NCI-H187 (cell line): ENCODE measurements around the gene SCGB3A2.

Source experiments
- DNase-seq, 2 experiments: peaks; one replicate each; lab custom pipeline; 2025; lab: John Stamatoyannopoulos, UW

SCGB3A2 gene, protein sequence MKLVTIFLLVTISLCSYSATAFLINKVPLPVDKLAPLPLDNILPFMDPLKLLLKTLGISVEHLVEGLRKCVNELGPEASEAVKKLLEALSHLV

GRCh38 chr5:147878066-147878759, at the start of gene SCGB3A2:
SCGB3A2 (plus strand) TSS chr5:147878711; CDS start chr5:147878804, 93 bp downstream.
- DNase-seq, result no peak

GRCh38 chr5:147830035-147830434, 48.5 kb upstream of the SCGB3A2 start:
- DNase-seq, result no peak

DNA sequence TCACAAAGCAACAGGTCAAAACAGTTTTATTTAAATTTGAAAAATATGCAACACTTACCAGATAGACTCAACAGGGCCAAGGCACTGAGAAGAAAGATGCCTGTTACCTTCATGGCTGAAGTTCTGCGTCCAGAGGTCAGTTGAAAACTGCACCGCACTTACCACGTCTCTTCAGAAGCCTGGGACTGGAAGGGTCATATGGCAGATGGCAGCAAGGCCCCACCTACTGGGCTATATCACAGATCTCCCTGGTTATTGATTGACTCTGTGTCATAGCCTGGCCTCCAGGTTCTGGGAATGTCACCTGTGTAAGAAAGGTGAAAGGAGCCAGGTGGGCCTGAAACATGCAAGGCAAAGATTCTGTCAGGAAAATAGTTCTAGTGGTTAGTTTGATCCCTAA, 47.0 kb upstream of the SCGB3A2 start, which contains the start of gene SPINK1:
TSS of gene SPINK1 (minus strand) at position 207 of the 400 bp plus-strand sequence. CDS start at position 113, 94 bp downstream.
- DNase-seq, result no peak

DNA sequence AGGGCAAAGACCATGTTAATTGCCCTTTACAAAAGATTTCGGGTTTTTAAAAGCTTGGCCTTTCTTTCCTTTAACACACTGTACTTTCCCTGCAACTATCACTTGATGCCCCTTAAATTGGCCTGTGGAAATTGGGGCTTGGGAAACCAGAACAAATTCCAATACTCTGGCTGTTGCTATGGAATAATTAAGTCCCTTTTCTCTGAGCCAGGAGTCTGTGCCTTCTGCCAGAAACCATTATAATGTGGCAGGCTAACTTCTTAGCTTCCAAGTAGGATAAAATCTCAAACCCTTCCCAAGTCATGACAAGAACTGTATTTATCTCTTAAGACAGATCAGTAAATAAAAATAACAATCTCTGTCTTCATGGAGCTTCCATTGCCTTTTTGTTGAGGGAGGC, 46.0 kb upstream of the SCGB3A2 start:
- DNase-seq, result no peak

DNA sequence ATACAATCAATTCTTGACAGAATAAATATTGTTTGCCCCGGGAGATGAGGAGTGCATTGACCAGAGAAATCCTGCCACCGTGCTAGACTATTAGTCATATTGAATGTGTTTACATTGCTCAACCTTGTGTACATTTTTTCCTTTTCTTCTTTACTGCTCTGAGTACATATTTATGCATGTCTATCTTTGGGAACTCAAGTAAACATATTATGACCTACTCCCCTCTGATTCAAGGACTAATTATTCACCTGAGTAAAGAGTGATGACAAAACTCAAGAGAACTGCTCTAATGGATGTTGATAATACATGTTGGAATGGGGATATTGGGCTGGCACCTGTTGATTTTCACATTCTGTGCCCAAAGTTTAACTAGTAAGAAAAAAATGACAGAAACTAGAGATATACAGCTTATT, 43.1 kb upstream of the SCGB3A2 start:
- no peak for DNase-seq

- DNase-seq, result no peak
Observed at GRCh38 chr5:147836439-147836838, 42.1 kb upstream of the SCGB3A2 start.

DNA sequence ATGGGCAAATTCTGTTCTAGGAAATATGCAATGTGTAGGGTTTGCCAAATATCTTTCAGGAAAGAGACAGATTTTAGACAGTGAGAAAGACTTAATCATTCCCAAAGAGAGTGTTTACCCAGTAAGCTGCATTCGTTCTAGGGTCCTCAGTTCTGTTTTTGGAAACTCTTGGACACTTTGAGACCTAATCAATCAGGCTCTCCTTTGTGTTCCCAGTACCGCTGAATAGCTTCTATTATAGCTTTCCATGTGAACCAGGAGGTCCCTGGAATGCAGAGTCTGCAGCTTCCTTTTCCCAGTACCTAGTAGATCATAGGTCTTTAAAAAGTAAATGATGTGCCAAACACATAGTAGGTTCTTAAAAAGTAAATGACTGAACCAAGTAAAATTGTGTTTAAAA, 35.6 kb upstream of the SCGB3A2 start:
- no peak for DNase-seq

DNA sequence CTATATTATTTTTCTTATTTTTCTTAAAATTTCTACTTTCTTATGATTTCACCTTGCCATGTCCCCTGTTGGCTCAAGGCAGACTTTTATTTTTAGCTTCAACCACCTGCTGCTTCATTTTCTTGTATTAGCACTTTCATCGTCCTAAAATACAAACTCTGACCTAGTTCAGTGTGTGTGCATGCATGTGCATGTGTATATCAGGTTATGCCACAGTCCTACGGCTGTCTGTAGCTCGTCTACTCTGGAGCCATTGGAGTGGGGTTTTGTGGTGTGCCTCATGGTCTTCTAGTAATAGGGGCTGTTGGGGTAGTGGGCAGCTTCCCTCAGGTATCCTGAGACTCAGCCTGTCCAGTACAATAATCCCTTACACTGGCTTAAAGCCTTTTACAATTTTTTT, 33.7 kb upstream of the SCGB3A2 start:
- no peak for DNase-seq

- no peak for DNase-seq
Observed at GRCh38 chr5:147845618-147846017, 32.9 kb upstream of the SCGB3A2 start.

DNA sequence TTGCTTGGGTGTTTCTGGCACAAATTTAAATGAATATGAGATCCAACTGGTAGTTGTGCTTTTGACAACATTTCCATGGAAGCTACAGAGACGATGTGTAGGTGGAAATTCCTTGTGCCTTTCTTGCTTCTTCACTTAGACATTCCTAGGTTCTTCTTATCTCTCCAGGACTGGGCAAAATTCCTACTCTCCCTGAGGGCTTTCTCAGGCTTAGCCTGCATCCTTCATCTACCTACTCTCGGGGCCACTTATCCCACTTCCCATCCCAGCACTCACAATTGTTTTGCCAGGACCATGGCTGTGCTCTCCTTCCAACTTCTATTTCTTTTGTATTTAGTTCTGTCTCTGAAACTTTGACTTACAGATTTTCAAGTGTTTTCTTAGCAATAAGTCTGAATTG, 29.3 kb upstream of the SCGB3A2 start:
- DNase-seq, result no peak

GRCh38 chr5:147851578-147851977, 26.9 kb upstream of the SCGB3A2 start:
- DNase-seq, result no peak

DNA sequence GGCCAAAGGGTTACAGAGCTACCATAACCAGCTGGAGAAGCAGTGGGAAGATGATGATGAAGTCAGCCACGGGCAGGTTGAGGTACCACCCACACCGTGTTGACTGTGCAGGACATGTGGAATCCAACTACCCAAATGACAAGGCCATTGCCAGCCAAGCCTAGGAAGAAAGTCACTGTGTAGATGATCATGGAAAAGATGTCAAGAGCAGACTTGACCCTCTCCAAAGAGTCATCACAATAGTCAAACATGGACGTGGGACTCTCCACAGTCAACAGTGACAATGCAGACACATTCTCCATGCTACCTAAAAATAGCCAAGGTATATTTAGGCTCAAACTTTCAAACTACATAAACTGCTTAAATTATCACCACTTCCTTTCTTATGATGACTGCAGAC, 26.1 kb upstream of the SCGB3A2 start:
- DNase-seq, result no peak

- DNase-seq, result no peak
Observed at GRCh38 chr5:147853372-147853987, 25.0 kb upstream of the SCGB3A2 start.

GRCh38 chr5:147854331-147854730, 24.2 kb upstream of the SCGB3A2 start:
- DNase-seq, result no peak

- no peak for DNase-seq
Observed at GRCh38 chr5:147854894-147855773, 23.4 kb upstream of the SCGB3A2 start.

DNA sequence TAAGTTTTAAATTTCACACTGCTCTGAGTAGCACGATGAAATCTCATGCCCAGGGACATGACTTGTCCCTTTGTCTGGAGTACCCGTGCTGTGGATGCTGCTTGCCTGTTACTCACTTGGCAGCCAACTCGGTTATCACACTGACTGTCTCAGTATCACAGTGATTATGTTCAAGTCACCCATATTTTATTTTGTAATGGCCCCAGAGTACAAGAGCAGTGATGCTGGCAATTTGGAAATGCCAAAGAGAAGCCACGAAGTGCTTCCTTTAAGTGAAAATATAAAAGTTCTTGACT, 22.8 kb upstream of the SCGB3A2 start:
- no peak for DNase-seq

DNA sequence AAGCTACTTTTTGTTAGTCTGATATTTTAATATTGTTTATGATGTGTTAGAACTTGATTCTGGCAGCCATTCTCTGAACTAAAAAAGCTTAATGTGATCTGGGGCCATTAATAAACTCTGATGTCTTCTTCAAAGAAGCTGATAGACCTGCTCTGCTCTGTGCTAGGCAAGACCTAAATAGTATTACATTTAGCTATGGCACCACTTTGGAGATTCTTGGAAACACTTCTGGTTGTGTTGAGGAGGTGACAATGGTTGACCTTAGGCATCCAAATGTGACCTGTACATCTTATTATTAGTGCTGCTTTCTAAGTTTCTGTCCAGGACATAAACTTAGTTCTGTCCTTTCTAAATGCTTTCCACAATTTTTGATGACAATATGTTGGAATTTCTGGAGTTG, 21.7 kb upstream of the SCGB3A2 start:
- no peak for DNase-seq

DNA sequence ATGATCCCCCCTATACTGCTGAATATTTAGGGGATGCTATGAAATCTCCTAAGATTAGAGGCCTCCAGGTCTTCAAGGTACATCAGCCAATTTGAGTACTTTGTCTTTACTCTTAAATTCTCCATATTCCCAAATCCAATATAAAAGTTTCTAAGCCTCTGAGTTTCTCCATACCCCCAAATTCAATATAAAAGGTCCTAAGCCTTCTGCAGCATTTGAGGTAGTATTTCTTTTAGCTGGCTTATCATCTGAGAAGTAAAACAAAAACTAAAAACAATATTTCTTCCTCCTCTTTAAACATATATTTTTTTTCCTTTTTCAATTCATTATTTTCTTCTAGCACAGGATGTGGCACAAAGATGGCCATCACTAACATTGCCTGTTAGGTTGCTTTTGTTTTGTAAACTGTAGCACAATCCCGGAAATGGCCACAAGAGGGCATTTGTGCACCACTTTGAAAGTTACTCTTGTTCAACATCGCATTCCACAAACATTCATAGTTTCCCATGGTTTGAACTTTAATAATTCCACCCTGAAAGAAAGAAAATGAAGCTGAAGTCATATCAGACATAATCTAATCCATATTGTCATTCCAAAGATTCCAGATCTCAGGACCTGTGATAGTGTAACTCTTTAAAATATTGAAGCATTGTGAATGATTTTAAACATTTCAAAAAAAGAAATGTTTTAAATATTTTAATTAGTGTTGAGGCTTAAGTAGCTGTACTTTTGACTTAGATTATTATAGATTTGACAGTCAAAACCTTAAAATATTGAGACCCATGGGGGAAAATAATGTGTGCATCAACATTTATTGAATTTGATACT, 21.0 kb upstream of the SCGB3A2 start:
- peak in 1 of 2 experiments; percentile 2 for DNase-seq

DNA sequence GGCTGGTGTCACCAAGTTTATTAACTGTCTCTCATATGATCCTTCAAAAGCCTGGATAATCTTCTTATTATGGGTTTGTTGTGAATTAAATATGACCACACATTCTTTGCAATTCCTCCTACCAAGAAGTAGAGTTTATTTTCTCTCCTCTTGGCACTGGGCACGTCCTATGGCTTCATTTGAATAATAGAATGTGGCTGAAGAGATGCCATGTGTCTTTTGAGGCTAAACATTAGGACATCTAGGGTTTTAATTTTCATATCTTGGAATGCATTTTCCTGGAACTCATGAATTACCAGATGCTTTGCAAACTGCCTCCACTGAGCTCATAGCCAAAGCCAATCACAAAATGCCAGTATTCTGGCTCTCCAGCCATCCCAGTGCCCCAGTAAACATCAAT, 19.9 kb upstream of the SCGB3A2 start:
- DNase-seq, result no peak

GRCh38 chr5:147859962-147860640, 18.4 kb upstream of the SCGB3A2 start:
- no peak for DNase-seq

DNA sequence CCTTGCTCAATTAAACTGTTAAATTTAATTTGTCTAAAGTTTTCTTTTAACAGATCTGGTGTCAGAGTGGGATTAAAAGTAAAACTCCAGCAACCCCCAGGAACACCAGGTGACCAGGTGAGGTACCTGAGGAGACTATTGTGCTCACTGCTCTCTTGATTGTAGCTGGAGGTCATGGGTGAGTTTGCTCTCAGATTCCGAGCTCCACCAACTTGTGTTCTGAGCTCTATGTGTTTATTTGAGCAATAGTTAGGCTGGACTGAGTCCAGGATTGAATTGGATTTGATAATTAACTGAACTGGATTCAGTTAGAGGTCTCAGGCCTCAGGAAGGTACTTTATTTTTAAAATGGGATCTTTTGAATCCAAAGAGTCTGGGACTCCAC, 17.9 kb upstream of the SCGB3A2 start:
- DNase-seq, result no peak
